ENCODE results near the gene PODXL.

Gene PODXL

GRCh38 chr7:131556053-131556908 lies at the start of gene PODXL:
PODXL (minus strand) TSS chr7:131556628; CDS start chr7:131556359, 269 bp downstream.
- DNase-seq, result no peak

GRCh38 chr7:131605280-131605878 lies 49.0 kb upstream of the PODXL start:
- no peak for DNase-seq

- no peak for DNase-seq
These were observed 48.4 kb upstream of the PODXL start for GRCh38 chr7:131604841-131605279.

- DNase-seq, result no peak
These were observed 47.5 kb upstream of the PODXL start for GRCh38 chr7:131603932-131604331.

GRCh38 chr7:131602994-131603372 lies 46.6 kb upstream of the PODXL start:
- peak; percentile 49 for DNase-seq

GRCh38 chr7:131602304-131602993 lies 46.0 kb upstream of the PODXL start:
- no peak for DNase-seq

- no peak for DNase-seq
These were observed 43.9 kb upstream of the PODXL start for GRCh38 chr7:131600085-131600881.

- no peak for DNase-seq
These were observed 40.4 kb upstream of the PODXL start for GRCh38 chr7:131596785-131597184.

GRCh38 chr7:131595699-131596098 lies 39.3 kb upstream of the PODXL start:
- no peak for DNase-seq

GRCh38 chr7:131591687-131592319 lies 35.4 kb upstream of the PODXL start:
- DNase-seq, result no peak

GRCh38 chr7:131587315-131587923 lies 31.0 kb upstream of the PODXL start:
- no peak for DNase-seq

GRCh38 chr7:131586759-131587158 lies 30.3 kb upstream of the PODXL start:
- no peak for DNase-seq

GRCh38 chr7:131586259-131586658 lies 29.8 kb upstream of the PODXL start:
- DNase-seq, result no peak

- DNase-seq, result no peak
These were observed 27.0 kb upstream of the PODXL start for GRCh38 chr7:131583430-131583829.

- no peak for DNase-seq
These were observed 25.0 kb upstream of the PODXL start for GRCh38 chr7:131581241-131582051.

- DNase-seq, result no peak
These were observed 22.2 kb upstream of the PODXL start for GRCh38 chr7:131578602-131579001.

GRCh38 chr7:131574741-131575140 lies 18.3 kb upstream of the PODXL start:
- DNase-seq, result no peak

GRCh38 chr7:131570401-131570800 lies 14.0 kb upstream of the PODXL start:
- no peak for DNase-seq

GRCh38 chr7:131568970-131569369 lies 12.5 kb upstream of the PODXL start:
- no peak for DNase-seq

GRCh38 chr7:131568510-131568909 lies 12.1 kb upstream of the PODXL start:
- no peak for DNase-seq

GRCh38 chr7:131564640-131565039 lies 8.2 kb upstream of the PODXL start:
- no peak for DNase-seq

Measured in NCI-H1694 (cell line).